ENCODE data around the gene DCTN1.

Gene DCTN1

GRCh38 chr2:74321737-74322136, 58.4 kb downstream of the DCTN1 start:
- DNase-seq (ENCODE audit: low spot score), result no peak

- no peak for DNase-seq (ENCODE audit: low spot score)
These were observed 62.4 kb downstream of the DCTN1 start for GRCh38 chr2:74317701-74318100.

- DNase-seq (ENCODE audit: low spot score), result no peak
These were observed 63.4 kb downstream of the DCTN1 start for GRCh38 chr2:74316627-74317295.

GRCh38 chr2:74314107-74314506, 66.0 kb downstream of the DCTN1 start:
- DNase-seq (ENCODE audit: low spot score), result no peak

- no peak for DNase-seq (ENCODE audit: low spot score)
These were observed 66.6 kb downstream of the DCTN1 start for GRCh38 chr2:74313497-74313896.

GRCh38 chr2:74312913-74313312, 67.2 kb downstream of the DCTN1 start:
- DNase-seq (ENCODE audit: low spot score), result no peak
